ENCODE data around the gene SMOC2.

DNA sequence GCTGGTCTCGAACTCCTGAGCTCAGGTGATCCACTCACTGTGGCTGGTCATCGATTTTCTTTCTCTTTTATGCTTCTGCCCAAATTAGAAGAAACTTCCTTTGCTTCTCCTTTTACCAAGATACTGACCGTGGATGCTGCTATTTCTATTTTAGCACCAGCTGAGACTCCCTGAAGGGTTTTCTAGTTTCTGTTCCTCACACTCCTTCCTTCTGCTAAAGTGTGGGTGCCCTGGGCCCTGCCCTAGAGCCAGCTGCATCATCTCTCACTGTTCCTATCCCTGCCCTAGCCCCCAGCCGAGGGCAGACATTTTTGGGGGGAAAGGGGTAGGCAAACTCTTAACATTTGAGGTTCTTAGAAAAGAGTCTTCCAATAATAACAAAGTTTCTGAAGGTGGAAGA lies 6.3 kb downstream of the SMOC2 start:
- TF ChIP-seq, protein P1, sequence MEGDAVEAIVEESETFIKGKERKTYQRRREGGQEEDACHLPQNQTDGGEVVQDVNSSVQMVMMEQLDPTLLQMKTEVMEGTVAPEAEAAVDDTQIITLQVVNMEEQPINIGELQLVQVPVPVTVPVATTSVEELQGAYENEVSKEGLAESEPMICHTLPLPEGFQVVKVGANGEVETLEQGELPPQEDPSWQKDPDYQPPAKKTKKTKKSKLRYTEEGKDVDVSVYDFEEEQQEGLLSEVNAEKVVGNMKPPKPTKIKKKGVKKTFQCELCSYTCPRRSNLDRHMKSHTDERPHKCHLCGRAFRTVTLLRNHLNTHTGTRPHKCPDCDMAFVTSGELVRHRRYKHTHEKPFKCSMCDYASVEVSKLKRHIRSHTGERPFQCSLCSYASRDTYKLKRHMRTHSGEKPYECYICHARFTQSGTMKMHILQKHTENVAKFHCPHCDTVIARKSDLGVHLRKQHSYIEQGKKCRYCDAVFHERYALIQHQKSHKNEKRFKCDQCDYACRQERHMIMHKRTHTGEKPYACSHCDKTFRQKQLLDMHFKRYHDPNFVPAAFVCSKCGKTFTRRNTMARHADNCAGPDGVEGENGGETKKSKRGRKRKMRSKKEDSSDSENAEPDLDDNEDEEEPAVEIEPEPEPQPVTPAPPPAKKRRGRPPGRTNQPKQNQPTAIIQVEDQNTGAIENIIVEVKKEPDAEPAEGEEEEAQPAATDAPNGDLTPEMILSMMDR (optimal IDR thresholded peaks at IDR 0.05 in 1 of 3, IDR thresholded peaks at IDR 0.05 in 1 of 3, conservative IDR thresholded peaks at IDR 0.05 in 1 of 3; ENCODE audit: extremely low read depth in 1 of 3, insufficient read depth in 2 of 3, low read length in 3 of 3) = no peak
- no peak for TF ChIP-seq EZH2 (IDR thresholded peaks at IDR 0.05; ENCODE audit: low read length)
